Progenitor cell of endocrine pancreas (in vitro differentiated cells): Measurements from ENCODE around the gene HYOU1. TPM values are rescaled to one million over a fixed set of nuclear protein-coding genes. Genes with fewer than 3 reads are reported as not detected.
A peak's percentile ranks its signal among the peaks of the same experiment; 100 is the strongest.

Experiments used
- DNase-seq: peaks from one replicate; pipeline ENCODE4 v3.0.0; 2021; ENCODE audit warnings: low spot score; ENCODE audit not compliant: unreplicated experiment
- H3K27ac Mint-ChIP-seq: 2 replicates; pipeline ENCODE4 v1.8.0; 2021; ENCODE audit warnings: mild to moderate bottlenecking, moderate library complexity, mixed read lengths
- H3K27me3 Mint-ChIP-seq: 2 replicates; pipeline ENCODE4 v1.8.0; 2021; ENCODE audit warnings: mixed read lengths
- H3K36me3 Mint-ChIP-seq: 2 replicates; pipeline ENCODE4 v1.8.0; 2022; ENCODE audit warnings: mixed read lengths; ENCODE audit not compliant: insufficient read depth
- H3K4me1 Mint-ChIP-seq: 2 replicates; pipeline ENCODE4 v1.8.0; 2021; ENCODE audit warnings: low read depth, mixed read lengths
- H3K4me3 Mint-ChIP-seq: 2 replicates; pipeline ENCODE4 v1.8.0; 2021; ENCODE audit warnings: low read depth, mild to moderate bottlenecking, moderate library complexity, mixed read lengths
- H3K9me3 Mint-ChIP-seq: 2 replicates; pipeline ENCODE4 v1.8.0; 2021; ENCODE audit warnings: low read depth, mixed read lengths
- total RNA-seq: library from RNA; stranded (reverse); gene quantifications from 2 replicates; pipeline ENCODE4 v1.2.1, GENCODE V29; 2021
- TF ChIP-seq, protein P1 (sequence below): fragments of 200-600 bp; sonication (generic); IDR thresholded peaks from one replicate; pipeline ENCODE4 v1.5.0; 2021; ENCODE audit warnings: antibody characterized with exemption, mild to moderate bottlenecking; ENCODE audit not compliant: unreplicated experiment

HYOU1 gene
- total RNA-seq, 1 donor from 2014 or later = 199 TPM

DNA sequence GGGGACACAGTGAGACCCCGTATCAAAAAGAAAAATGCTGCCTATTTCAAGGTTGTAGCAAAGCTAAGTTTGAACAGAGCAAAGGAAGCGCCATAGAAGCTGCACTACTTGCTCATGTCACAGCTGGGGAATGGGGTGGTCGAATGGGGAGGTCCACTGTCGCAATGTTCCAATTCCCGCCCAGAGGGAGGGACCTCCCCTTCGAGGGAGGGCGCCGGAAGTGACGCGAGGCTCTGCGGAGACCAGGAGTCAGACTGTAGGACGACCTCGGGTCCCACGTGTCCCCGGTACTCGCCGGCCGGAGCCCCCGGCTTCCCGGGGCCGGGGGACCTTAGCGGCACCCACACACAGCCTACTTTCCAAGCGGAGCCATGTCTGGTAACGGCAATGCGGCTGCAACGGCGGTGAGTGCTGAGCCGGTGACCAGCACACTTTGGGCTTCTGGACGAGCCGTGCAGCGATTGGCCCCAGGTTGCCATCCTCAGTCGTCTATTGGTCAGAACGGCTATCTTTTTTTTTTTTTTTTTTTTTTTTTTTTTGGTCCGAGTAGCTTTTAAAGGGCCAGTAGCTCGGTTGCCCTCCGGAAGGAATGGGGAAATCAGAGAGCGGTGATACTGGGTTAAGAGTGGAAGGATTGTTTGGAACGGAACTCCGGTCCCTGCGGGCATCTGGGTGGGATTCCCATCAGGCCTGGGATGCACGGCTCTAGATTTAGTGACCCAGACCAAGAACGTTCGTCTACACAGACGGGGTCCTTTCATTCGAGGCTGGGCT, 27.8 kb upstream of the HYOU1 start, which contains the start of gene HMBS:
HMBS (plus strand) TSS at position 219 of the 774 bp plus-strand sequence; CDS start at position 372, 153 bp downstream.
- TF ChIP-seq, protein P1, sequence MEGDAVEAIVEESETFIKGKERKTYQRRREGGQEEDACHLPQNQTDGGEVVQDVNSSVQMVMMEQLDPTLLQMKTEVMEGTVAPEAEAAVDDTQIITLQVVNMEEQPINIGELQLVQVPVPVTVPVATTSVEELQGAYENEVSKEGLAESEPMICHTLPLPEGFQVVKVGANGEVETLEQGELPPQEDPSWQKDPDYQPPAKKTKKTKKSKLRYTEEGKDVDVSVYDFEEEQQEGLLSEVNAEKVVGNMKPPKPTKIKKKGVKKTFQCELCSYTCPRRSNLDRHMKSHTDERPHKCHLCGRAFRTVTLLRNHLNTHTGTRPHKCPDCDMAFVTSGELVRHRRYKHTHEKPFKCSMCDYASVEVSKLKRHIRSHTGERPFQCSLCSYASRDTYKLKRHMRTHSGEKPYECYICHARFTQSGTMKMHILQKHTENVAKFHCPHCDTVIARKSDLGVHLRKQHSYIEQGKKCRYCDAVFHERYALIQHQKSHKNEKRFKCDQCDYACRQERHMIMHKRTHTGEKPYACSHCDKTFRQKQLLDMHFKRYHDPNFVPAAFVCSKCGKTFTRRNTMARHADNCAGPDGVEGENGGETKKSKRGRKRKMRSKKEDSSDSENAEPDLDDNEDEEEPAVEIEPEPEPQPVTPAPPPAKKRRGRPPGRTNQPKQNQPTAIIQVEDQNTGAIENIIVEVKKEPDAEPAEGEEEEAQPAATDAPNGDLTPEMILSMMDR = no peak
- Mint-ChIP-seq H3K27ac (peak within 1 kb of the TSS; percentile 98), H3K4me1 (peaks cover 8% of the 10 kb centered on the region), H3K27me3 (no peaks in the 10 kb centered on the region), H3K4me3 (peak within 1 kb of the TSS; percentile 96), H3K36me3 (peaks cover 9% of the 10 kb centered on the region), H3K9me3 (no peaks in the 10 kb centered on the region)
- peak; percentile 69 for DNase-seq

DNA sequence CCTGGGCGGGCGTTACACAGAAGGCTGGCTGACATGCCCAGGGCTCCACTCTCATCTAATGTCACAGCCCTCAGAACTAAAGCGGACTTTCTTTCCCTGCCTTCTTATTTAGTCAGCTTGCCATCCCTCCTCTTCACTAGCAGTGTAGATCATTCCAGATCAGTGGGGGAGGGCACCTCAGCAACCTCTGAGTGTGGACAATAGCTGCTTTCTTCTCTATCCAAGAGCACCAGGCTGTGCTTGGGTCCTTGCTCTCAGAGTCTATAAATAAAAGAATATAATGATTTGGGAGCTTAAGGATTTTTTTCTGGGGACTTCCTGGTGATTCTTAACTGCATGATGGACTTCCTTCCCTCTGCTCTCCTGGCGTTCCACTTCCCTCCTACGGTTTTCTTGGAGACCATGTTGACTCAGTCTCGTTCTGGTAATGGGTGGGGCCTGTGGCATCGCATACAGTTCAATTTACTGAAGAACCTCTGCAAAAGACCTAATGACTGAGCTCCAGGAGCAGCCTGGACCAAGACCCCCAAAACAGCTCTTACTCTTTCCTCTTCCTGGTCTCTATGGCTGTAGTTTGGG, 24.8 kb upstream of the HYOU1 start:
- TF ChIP-seq, protein P1 = no peak
- DNase-seq = no peak
- Mint-ChIP-seq H3K9me3 (no peaks in the 10 kb centered on the region), H3K4me1 (peaks cover 8% of the 10 kb centered on the region), H3K4me3 (no peak overlapping the region), H3K27me3 (no peaks in the 10 kb centered on the region), H3K27ac (no peak overlapping the region), H3K36me3 (peaks cover 13% of the 10 kb centered on the region)

DNA sequence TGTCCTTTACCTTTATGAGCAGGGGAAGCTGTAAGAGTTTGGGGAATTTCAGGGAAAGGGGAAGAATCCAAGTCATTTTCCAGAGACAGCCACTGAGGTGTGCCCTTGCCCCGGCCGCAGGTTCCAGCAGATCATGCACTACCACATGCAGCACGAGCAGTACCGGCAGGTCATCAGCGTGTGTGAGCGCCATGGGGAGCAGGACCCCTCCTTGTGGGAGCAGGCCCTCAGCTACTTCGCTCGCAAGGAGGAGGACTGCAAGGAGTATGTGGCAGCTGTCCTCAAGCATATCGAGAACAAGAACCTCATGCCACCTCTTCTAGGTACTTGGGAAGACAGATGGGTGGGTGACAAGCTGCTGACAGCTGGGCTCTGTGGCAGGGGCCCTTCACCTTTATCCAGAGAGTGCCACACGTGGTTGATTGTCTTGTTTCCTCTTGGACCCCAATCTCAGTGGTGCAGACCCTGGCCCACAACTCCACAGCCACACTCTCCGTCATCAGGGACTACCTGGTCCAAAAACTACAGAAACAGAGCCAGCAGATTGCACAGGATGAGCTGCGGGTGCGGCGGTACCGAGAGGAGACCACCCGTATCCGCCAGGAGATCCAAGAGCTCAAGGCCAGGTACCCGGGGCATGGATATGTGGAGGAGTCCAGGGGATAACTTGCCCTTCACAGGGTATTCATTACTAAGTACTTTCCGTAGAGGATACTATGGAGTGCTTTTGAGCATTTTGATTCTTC, 21.8 kb upstream of the HYOU1 start:
- DNase-seq = no peak
- Mint-ChIP-seq H3K4me3 (no peak overlapping the region), H3K9me3 (no peaks in the 10 kb centered on the region), H3K4me1 (no peaks in the 10 kb centered on the region), H3K36me3 (peaks cover 16% of the 10 kb centered on the region), H3K27me3 (no peaks in the 10 kb centered on the region), H3K27ac (no peak overlapping the region)
- TF ChIP-seq, protein P1 = no peak

DNA sequence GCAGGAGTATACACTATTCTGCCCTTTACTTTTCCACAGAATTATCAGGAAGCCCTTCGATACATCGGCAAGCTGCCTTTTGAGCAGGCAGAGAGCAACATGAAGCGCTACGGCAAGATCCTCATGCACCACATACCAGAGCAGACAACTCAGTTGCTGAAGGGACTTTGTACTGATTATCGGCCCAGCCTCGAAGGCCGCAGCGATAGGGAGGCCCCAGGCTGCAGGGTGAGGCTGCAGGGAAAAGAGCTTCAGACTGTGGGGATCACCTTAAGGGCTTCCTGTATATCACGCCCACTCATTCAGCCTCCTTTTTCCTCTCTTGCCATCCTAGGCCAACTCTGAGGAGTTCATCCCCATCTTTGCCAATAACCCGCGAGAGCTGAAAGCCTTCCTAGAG, 20.8 kb upstream of the HYOU1 start:
- Mint-ChIP-seq H3K27me3 (no peaks in the 10 kb centered on the region), H3K9me3 (no peaks in the 10 kb centered on the region), H3K4me1 (no peaks in the 10 kb centered on the region), H3K36me3 (peaks cover 18% of the 10 kb centered on the region), H3K4me3 (no peak overlapping the region), H3K27ac (no peak overlapping the region)
- TF ChIP-seq, protein P1 = no peak
- DNase-seq = no peak
